HepG2 (cell line): ENCODE data around the gene SLCO4A1. TPM values are rescaled to one million over a fixed set of nuclear protein-coding genes. Genes with fewer than 3 reads are reported as not detected.

Experiments
- ATAC-seq: fragments of 200-7000 bp; cut with Tn5 transposase; 3 replicates; pipeline ENCODE4 v1.9.1; 2020; ENCODE audit warnings: mild to moderate bottlenecking, moderate library complexity
- BruUV-seq: library from RNA; stranded (reverse); fragments of 400-500 nt; replicated peaks from 2 replicates; lab custom pipeline; 2021; lab: Mats Ljungman, UMichigan
- CTCF ChIA-PET: fragments of 300-600 bp; formaldehyde crosslinking; extraction: SDS; loops from one replicate; lab custom pipeline; 2021; ENCODE audit warnings: low total read pairs, inconsistent platforms, low intra/inter-chr PET ratio; lab: Yijun Ruan, JAX
- POLR2A ChIA-PET: fragments of 350-600 bp; sonication (Branson Sonifier 250); formaldehyde crosslinking; loops from one replicate; lab custom pipeline; 2020; ENCODE audit warnings: antibody characterized with exemption, inconsistent platforms; lab: Yijun Ruan, JAX
- DNase-seq: peaks from one replicate; pipeline ENCODE4 v3.0.0-alpha.2; 2015; ENCODE audit warnings: low spot score
- FAIRE-seq: peaks from 3 replicates; lab custom pipeline; 2011; peaks lifted over from hg19 to GRCh38; lab: Jason Lieb, UNC
- H2AFZ ChIP-seq: one replicate; pipeline ENCODE4 v1.6.1; 2011; ENCODE audit warnings: low read length, inconsistent platforms
- H3K27ac ChIP-seq: fragments of 300-600 bp; 3 replicates; pipeline ENCODE4 v1.8.0; 2011; ENCODE audit warnings: mixed run types, mild to moderate bottlenecking, mixed read lengths, low read length, inconsistent platforms; ENCODE audit not compliant: insufficient read depth; ENCODE audit errors: extremely low read length
- H3K27me3 ChIP-seq, 2 experiments: fragments of 200-600 bp in 1 of 2; 2 replicates in 1 of 2; 3 replicates in 1 of 2; pipeline versions ENCODE4 v1.6.0 to v1.8.0; 2011; ENCODE audit warnings: low read length in 2 of 2, mild to moderate bottlenecking in 2 of 2, moderate library complexity in 2 of 2, inconsistent platforms in 1 of 2; ENCODE audit not compliant: insufficient read depth in 2 of 2, control insufficient read depth in 1 of 2
- H3K36me3 ChIP-seq, 2 experiments: fragments of 200-600 bp in 1 of 2; replicated peaks in 1 of 2; 2 replicates in 1 of 2; 3 replicates in 1 of 2; pipeline versions ENCODE4 v1.5.1 to v1.8.0; 2011; ENCODE audit warnings: low read length in 2 of 2, inconsistent platforms in 1 of 2; ENCODE audit not compliant: insufficient read depth in 2 of 2, control insufficient read depth in 1 of 2
- H3K4me1 ChIP-seq: 2 replicates; pipeline ENCODE4 v1.5.1; 2012; ENCODE audit warnings: low read length, inconsistent platforms; ENCODE audit not compliant: insufficient read depth
- H3K4me2 ChIP-seq: 2 replicates; pipeline ENCODE4 v1.6.0; 2011; ENCODE audit warnings: low read depth, low read length, inconsistent platforms
- H3K4me3 ChIP-seq, 3 experiments: fragments of 200-600 bp in 1 of 3; sonication (generic), shearing (Covaris generic) in 1 of 3; replicated peaks in 1 of 3; 2 replicates each; pipeline ENCODE4 v1.5.1; 2011 to 2016; ENCODE audit warnings: low read length in 3 of 3, inconsistent platforms in 2 of 3, low read depth in 2 of 3, mild to moderate bottlenecking in 2 of 3, control low read depth in 1 of 3, mixed read lengths in 1 of 3; ENCODE audit not compliant: insufficient read depth in 1 of 3
- H3K79me2 ChIP-seq: one replicate; pipeline ENCODE4 v1.6.1; 2011; ENCODE audit warnings: low read length, inconsistent platforms; ENCODE audit not compliant: insufficient read depth
- H3K9ac ChIP-seq: 2 replicates; pipeline ENCODE4 v1.6.0; 2011; ENCODE audit warnings: mild to moderate bottlenecking, low read depth, low read length, inconsistent platforms; ENCODE audit not compliant: insufficient read depth
- H3K9me3 ChIP-seq: 2 replicates; pipeline ENCODE4 v1.5.1; 2012; ENCODE audit warnings: mild to moderate bottlenecking, low read length
- H4K20me1 ChIP-seq: 2 replicates; pipeline ENCODE4 v1.6.0; 2011; ENCODE audit warnings: inconsistent platforms, mild to moderate bottlenecking, low read length, moderate library complexity; ENCODE audit not compliant: insufficient read depth
- CREB1 ChIP-seq, 2 experiments: fragments of 450-650 bp in 1 of 2; IDR thresholded peaks; 2 replicates each; pipeline ENCODE4 v1.6.1; 2016 to 2017; ENCODE audit warnings: control low read depth in 1 of 2, mild to moderate bottlenecking in 1 of 2, missing compliant biosample characterization in 1 of 2, missing genetic modification characterization in 1 of 2
- GABPA ChIP-seq, 2 experiments: IDR thresholded peaks; 2 replicates each; pipeline ENCODE4 v1.6.1; 2011 to 2016; ENCODE audit warnings: low read depth in 2 of 2, low read length in 1 of 2, missing biosample characterization in 1 of 2, missing genetic modification characterization in 1 of 2
- HES4 ChIP-seq: sonication (generic); formaldehyde crosslinking; IDR thresholded peaks from 2 replicates; pipeline ENCODE4 v1.9.0; 2021; ENCODE audit warnings: mild to moderate bottlenecking, missing genetic modification reagents, borderline replicate concordance
- HOXA3 ChIP-seq: sonication (generic); formaldehyde crosslinking; IDR thresholded peaks from 2 replicates; pipeline ENCODE4 v1.5.0; 2020; ENCODE audit warnings: missing genetic modification reagents
- PHF21A ChIP-seq: sonication (generic); formaldehyde crosslinking; IDR thresholded peaks from 2 replicates; pipeline ENCODE4 v1.5.0; 2020; ENCODE audit warnings: mild to moderate bottlenecking, missing genetic modification reagents
- RBM39 ChIP-seq: fragments of 200-400 bp; formaldehyde crosslinking; IDR thresholded peaks from one replicate; pipeline ENCODE4 v1.6.1; 2018; ENCODE audit warnings: antibody characterized with exemption, mild to moderate bottlenecking, low read depth, low read length; ENCODE audit not compliant: poor library complexity, severe bottlenecking
- RXRA ChIP-seq: sonication (generic); formaldehyde crosslinking; IDR thresholded peaks from 2 replicates; pipeline ENCODE4 v1.5.1; 2020; ENCODE audit warnings: missing genetic modification reagents
- SIX4 ChIP-seq: sonication (generic); formaldehyde crosslinking; IDR thresholded peaks from 2 replicates; pipeline ENCODE4 v1.4.0; 2020; ENCODE audit warnings: missing genetic modification reagents
- SRSF1 ChIP-seq: fragments of 200-400 bp; formaldehyde crosslinking; optimal IDR thresholded peaks from 2 replicates; pipeline ENCODE3; 2017; ENCODE audit warnings: mild to moderate bottlenecking, low read depth, low read length, moderate library complexity
- TEAD3 ChIP-seq: optimal IDR thresholded peaks from 2 replicates; pipeline ENCODE3; 2016; ENCODE audit warnings: borderline replicate concordance
- ZNF180 ChIP-seq: sonication (generic); formaldehyde crosslinking; IDR thresholded peaks from 2 replicates; pipeline ENCODE4 v1.4.0; 2020; ENCODE audit warnings: low read depth, missing genetic modification reagents, borderline replicate concordance
- ZNF768 ChIP-seq: sonication (generic); formaldehyde crosslinking; IDR thresholded peaks from 2 replicates; pipeline ENCODE4 v1.4.0; 2020; ENCODE audit warnings: missing genetic modification reagents
- ZNF891 ChIP-seq: sonication (generic); formaldehyde crosslinking; IDR thresholded peaks from 2 replicates; pipeline ENCODE4 v1.5.0; 2020; ENCODE audit warnings: mild to moderate bottlenecking, missing genetic modification reagents
- WGBS: methylation state at CpG from one replicate; pipeline ENCODE4 v1.1.6; 2017; ENCODE audit warnings: low lambda C conversion rate; 5-methylcytosine and 5-hydroxymethylcytosine counted together
- in situ Hi-C: cut with HindIII; loops from 2 replicates; pipeline ENCODE4 v1.10.0; 2017; ENCODE audit warnings: low pct_unique_long_range_greater_than_20kb; ENCODE audit not compliant: extremely low pct_ligation_motif_present
- intact Hi-C: fragments of 100-400 bp; cut with micrococcal nuclease; formaldehyde crosslinking; loops from one replicate; pipeline ENCODE4 v1.10.0; 2022; ENCODE audit not compliant: unreplicated experiment
- polyA plus RNA-seq, 8 experiments: library from polyadenylated mRNA; depleted of rRNA in 3 of 8; stranded (reverse) in 7 of 8; unstranded in 1 of 8; fragments of >200 nt; fragmentation: Illumina TruSeq in 4 of 8; extraction: Trizol in 4 of 8; gene quantifications; 2 replicates each; pipeline versions ENCODE4 v1.2.1 to v1.2.3, GENCODE V29; 2011 to 2016; ENCODE audit warnings: low read depth in 4 of 8, missing spikeins in 1 of 8, mixed read lengths in 1 of 8; ENCODE audit not compliant: insufficient read depth in 1 of 8
- total RNA-seq, 5 experiments: library from RNA; depleted of rRNA; stranded (reverse); fragments of >200 nt; fragmentation: Illumina TruSeq; extraction: Trizol; gene quantifications; 2 replicates each; pipeline ENCODE4 v1.2.3, GENCODE V29; 2016; ENCODE audit warnings: low read depth in 1 of 5
- TF ChIP-seq, protein P1 (sequence below): sonication (generic); formaldehyde crosslinking; IDR thresholded peaks from 2 replicates; pipeline ENCODE4 v1.5.1; 2020; ENCODE audit warnings: mild to moderate bottlenecking, missing genetic modification reagents, moderate library complexity

The SLCO4A1 gene
- total and polyA plus RNA-seq, 2 of the 13 experiments (the other 11 are each of a cell fraction or from before 2014, with no cell fraction given), result 55.5 to 112 TPM

- Histone ChIP-seq H3K27ac (no peak overlapping the region), H3K4me3 (no peak overlapping the region), H3K27me3 (peaks cover 43 to 92% of the 10 kb centered on the region in 2 experiments), H3K4me1 (peaks cover 8% of the 10 kb centered on the region; the same call in 1 of the 2 replicates), H3K36me3 (no peaks in the 10 kb centered on the region), H2AFZ (no peak overlapping the region), H3K4me2 (no peak overlapping the region), H3K79me2 (no peaks in the 10 kb centered on the region), H3K9ac (no peak overlapping the region), H4K20me1 (no peaks in the 10 kb centered on the region; the same call in 1 of the 2 replicates), H3K9me3 (no peaks in the 10 kb centered on the region)
- ATAC-seq (no peak; the same call in 2 of the 3 replicates), FAIRE-seq (peak; percentile 49), DNase-seq (peak; percentile 67)
- ChIA-PET CTCF (no interaction called here), POLR2A (no interaction called here)
- TF ChIP-seq TEAD3 (CRISPR knock-in tag) (peak; percentile 14), ZNF768 (CRISPR knock-in tag) (0 out of 2 replicates have a peak, but pooled peaks have one; percentile 12), HOXA3 (no peak), PHF21A (CRISPR knock-in tag) (0 out of 2 replicates have a peak, but pooled peaks have one; percentile 37), RXRA (CRISPR knock-in tag) (0 out of 2 replicates have a peak, but pooled peaks have one; percentile 13), SIX4 (CRISPR knock-in tag) (peak; percentile 44; the same call in 1 of the 2 replicates), ZNF891 (CRISPR knock-in tag) (0 out of 2 replicates have a peak, but pooled peaks have one; percentile 11), HES4 (CRISPR knock-in tag) (0 out of 2 replicates have a peak, but pooled peaks have one; percentile 25), GABPA (IDR thresholded peaks at IDR 0.05; ENCODE audit: low read depth, low read length) (no peak), GABPA (CRISPR knock-in tag; IDR thresholded peaks at IDR 0.05; ENCODE audit: low read depth) (no peak), SRSF1 (peak; percentile 27), CREB1 (IDR thresholded peaks at IDR 0.05) (peak; percentile 61), CREB1 (CRISPR knock-in tag; IDR thresholded peaks at IDR 0.05) (no peak), ZNF180 (CRISPR knock-in tag) (no peak), RBM39 (no peak)
- TF ChIP-seq, protein P1, sequence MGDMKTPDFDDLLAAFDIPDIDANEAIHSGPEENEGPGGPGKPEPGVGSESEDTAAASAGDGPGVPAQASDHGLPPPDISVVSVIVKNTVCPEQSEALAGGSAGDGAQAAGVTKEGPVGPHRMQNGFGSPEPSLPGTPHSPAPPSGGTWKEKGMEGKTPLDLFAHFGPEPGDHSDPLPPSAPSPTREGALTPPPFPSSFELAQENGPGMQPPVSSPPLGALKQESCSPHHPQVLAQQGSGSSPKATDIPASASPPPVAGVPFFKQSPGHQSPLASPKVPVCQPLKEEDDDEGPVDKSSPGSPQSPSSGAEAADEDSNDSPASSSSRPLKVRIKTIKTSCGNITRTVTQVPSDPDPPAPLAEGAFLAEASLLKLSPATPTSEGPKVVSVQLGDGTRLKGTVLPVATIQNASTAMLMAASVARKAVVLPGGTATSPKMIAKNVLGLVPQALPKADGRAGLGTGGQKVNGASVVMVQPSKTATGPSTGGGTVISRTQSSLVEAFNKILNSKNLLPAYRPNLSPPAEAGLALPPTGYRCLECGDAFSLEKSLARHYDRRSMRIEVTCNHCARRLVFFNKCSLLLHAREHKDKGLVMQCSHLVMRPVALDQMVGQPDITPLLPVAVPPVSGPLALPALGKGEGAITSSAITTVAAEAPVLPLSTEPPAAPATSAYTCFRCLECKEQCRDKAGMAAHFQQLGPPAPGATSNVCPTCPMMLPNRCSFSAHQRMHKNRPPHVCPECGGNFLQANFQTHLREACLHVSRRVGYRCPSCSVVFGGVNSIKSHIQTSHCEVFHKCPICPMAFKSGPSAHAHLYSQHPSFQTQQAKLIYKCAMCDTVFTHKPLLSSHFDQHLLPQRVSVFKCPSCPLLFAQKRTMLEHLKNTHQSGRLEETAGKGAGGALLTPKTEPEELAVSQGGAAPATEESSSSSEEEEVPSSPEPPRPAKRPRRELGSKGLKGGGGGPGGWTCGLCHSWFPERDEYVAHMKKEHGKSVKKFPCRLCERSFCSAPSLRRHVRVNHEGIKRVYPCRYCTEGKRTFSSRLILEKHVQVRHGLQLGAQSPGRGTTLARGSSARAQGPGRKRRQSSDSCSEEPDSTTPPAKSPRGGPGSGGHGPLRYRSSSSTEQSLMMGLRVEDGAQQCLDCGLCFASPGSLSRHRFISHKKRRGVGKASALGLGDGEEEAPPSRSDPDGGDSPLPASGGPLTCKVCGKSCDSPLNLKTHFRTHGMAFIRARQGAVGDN (CRISPR knock-in tag), result peak; percentile 44
- in situ Hi-C loops, result no loop called here
- BruUV-seq, result no TSS peak
- whole genome bisulfite sequencing, result 5% methylated on average over 20 of the region's 21 CpGs
- intact Hi-C loops, result no loop called here
Measured at GRCh38 chr20:62704341-62704948, 62.1 kb downstream of the SLCO4A1 start.
